IPS-18c (cell line): ENCODE results near the gene NPLOC4.
"Not testable (repeated sequence)": the region's sequence is repeated elsewhere in the genome, so short reads cannot be mapped to it uniquely, and the experiment has no call there.

ENCODE experiments used
- H3K4me3 ChIP-seq: 2 replicates; pipeline ENCODE4 v1.7.0; 2013; ENCODE audit warnings: low read depth, mild to moderate bottlenecking, low read length, moderate library complexity; ENCODE audit not compliant: insufficient read depth
- H3K9me3 ChIP-seq: one replicate; pipeline ENCODE4 v1.6.1; 2013; ENCODE audit warnings: mild to moderate bottlenecking, low read length, moderate library complexity; ENCODE audit not compliant: control insufficient read depth, insufficient read depth

The NPLOC4 gene

GRCh38 chr17:81609541-81610311 lies 27.2 kb downstream of the NPLOC4 start:
- Histone ChIP-seq H3K4me3 (no peak overlapping the region), H3K9me3 (peaks cover 3% of the 10 kb centered on the region)

DNA sequence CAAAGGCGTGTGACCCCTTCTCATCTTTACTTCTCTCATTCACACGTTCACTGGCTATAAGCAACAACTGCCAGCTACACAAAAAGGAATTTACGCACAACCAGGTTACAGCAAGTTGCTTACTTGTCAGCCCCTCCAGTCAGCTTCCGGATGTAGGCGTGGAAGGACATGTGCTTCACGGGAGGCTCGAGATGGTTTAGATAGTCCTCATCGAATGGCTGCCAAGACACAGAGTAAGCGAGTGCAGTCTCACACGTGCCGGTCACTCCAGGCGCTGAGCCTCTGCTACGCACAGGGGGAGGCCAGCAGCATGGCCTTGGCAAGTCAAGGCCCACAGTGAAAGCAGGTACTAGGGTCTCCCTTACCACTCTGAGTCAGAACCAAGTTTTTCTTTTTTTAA lies 28.3 kb downstream of the NPLOC4 start:
- no peak overlapping the region for H3K4me3 ChIP-seq
- no peaks in the 10 kb centered on the region for H3K9me3 ChIP-seq

- Histone ChIP-seq H3K9me3 (no peaks in the 10 kb centered on the region), H3K4me3 (no peak overlapping the region)
Observed at GRCh38 chr17:81608082-81608481, 28.8 kb downstream of the NPLOC4 start.

DNA sequence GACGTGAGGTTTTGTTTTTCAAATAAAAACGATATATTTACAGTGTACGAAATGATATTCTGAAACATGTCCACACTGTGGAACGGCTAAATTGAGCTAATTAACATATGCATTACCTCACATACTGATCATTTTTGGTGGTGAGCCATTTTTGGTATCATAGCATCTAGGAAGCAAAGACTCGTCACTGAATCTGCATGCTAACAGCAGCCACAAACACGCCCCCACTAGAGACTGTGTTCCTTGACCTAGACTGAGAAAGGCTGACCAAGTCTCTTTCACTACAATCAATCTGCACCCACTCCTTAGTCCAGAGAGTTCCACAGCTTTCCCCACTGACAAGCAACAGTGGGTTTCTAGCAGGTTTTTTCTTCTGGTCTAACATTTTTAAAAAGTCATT lies 29.5 kb downstream of the NPLOC4 start:
- no peak overlapping the region for H3K4me3 ChIP-seq
- H3K9me3 ChIP-seq = no peaks in the 10 kb centered on the region

DNA sequence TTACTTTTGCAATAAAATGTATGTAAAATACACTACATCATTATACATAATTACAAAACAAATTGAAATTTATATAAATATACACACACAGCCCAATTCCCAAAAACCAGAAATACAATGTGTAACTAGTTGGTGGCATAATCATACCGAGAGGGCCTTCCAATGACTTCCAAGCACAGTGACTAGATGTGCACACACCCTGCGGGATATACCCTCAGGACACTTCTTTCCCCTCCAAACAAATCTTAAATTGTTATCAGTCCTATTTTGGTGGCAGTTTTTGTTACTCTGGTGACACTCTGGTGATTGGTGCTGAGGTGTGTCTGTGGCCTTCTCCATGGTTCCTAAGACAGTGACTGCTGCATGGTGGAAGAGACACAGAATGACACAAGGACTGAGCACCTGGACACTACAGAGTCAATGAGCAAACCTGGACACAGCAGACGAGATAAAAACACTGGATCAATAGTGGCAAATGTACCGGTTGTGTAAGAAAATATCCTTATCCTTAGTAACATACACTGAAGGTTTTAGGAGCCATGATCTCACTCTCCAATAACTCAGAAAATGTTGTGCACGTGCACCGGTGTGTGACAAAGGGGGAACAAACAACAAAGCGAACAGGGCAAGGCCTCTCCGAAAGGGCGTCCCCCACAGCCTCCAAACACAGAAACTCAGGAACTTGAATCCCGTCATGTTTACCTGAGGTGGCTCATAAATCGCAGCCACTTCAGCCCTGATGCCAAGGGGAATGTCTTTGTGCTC lies 32.9 kb downstream of the NPLOC4 start:
- Histone ChIP-seq H3K4me3 (no peak overlapping the region), H3K9me3 (no peaks in the 10 kb centered on the region)

DNA sequence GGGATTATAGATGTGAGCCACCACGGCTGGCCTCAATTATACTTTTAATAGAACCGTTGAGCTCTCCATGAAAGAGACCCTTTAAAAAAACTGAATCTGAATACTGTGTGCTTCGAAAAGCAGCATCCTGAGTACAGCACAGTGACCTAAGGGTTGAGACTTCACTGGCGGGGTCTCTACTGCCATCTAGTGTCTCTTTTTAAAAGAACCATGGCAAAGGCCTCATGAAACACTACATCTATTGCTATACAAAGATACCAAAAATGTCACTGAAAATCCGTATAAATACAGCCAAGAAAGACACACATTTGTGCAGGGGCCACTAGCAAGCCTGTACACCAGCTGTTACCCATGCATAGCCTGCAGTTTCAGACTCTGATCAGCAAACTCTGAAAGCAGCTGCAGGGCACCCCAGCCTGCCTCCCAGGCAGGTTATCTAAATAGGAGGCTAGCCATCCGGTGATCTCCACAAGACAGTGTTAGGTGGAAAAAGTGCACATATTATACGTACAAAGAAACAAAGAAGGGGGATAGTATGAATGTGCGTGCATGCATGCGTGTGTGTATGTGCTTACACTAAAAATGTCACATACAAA lies 35.3 kb downstream of the NPLOC4 start:
- Histone ChIP-seq H3K4me3 (no peak overlapping the region), H3K9me3 (no peaks in the 10 kb centered on the region)

GRCh38 chr17:81599719-81600486 lies 37.0 kb downstream of the NPLOC4 start:
- Histone ChIP-seq H3K9me3 (no peaks in the 10 kb centered on the region), H3K4me3 (no peak overlapping the region)

DNA sequence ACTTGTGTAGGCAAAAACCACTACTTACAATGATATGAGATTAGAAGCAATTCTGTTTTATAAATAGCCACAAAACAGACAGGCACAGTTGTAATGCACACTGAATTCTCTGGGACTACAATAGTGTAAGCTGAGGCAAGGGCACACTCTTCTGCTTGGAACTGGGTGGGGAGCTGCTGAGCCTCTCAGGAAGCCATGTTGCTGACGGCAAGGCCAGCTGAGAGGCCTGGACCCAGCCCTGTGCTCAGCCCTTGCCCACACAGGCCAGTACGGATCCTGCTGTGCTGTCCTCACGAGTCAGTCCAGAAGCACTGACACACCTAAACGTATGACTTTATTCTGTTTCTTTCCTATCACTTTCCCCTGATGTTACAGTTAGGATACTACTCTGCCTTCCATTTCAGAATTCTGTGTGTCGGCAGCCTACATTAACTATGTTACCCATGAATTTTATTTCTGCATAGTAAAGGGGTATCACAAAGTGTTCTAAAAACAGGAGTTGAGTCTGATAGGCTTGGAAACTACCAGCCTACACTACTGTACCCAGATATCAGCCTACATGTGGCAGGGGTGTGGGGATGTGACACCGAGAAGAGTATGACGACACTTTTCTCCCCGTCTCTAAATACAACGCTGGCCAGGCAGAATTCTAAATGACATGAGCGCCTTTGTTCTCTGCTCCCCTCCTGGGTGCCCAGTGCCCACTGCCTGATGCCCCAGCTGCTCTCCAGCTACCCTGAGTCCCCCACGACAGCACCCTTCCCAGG lies 43.6 kb downstream of the NPLOC4 start:
- no peaks in the 10 kb centered on the region for H3K9me3 ChIP-seq
- H3K4me3 ChIP-seq = no peak overlapping the region

DNA sequence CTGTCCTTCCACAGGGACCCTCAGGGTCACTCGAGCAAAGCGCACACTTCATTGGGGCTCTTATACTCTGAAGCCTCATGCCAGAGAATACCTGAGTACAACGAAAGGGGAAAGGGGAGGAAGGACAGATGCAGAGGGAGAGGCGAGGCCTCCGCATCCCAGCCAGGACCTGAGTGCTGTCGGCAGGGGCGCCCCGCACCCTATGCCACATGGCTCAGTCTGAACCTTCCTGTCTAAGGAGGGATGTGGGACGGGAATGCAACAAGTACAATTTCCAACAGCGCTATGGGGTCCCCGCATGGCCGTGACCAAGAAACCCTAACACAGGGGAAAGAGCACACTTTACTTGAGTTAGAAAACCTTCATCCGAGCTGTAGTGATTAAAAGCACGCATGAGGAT lies 44.9 kb downstream of the NPLOC4 start:
- Histone ChIP-seq H3K9me3 (no peaks in the 10 kb centered on the region), H3K4me3 (no peak overlapping the region)

GRCh38 chr17:81590121-81590520 lies 46.8 kb downstream of the NPLOC4 start:
- no peaks in the 10 kb centered on the region for H3K9me3 ChIP-seq
- no peak overlapping the region for H3K4me3 ChIP-seq

DNA sequence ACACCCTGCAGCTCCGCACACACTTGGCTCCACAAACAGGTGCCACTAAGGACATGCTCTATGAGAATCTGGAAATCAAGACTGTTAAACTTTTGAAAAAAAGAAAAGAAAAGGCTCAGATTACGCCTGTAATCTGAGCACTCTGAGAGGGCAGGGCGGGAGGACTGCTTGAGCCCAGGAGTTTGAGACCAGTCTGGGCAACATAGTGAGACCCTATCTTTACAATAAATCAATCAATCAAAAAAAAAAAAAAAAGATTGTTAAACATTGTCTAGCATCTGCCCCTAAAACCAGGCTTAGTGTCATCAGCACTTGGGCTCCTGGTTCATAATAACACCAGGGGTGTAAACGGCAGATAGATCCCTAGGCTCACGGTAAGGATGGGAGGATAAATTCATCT lies 47.3 kb downstream of the NPLOC4 start:
- Histone ChIP-seq H3K9me3 (no peaks in the 10 kb centered on the region), H3K4me3 (no peak overlapping the region)

- Histone ChIP-seq H3K9me3 (no peaks in the 10 kb centered on the region), H3K4me3 (no peak overlapping the region)
Observed at GRCh38 chr17:81586096-81586495, 50.8 kb downstream of the NPLOC4 start.

DNA sequence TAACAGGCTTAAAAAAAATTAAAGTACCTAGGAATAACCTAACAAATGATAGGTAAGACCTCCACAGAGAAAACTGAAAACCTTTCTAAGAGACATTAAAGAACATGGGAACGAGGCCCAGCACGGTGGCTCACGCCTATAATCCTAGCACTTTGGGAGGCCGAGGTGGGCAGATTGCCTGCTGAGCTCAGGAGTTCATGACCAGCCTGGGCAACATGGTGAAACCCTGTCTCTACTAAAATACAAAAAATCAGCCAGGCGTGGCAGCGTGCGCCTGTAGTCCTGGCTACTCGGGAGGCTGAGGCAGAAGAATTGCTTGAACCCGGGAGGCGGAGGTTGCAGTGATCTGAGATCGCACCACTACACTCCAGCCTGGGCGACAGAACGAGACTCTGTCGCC lies 52.1 kb downstream of the NPLOC4 start:
- H3K4me3 ChIP-seq, H3K9me3 ChIP-seq: not testable (repeated sequence)

DNA sequence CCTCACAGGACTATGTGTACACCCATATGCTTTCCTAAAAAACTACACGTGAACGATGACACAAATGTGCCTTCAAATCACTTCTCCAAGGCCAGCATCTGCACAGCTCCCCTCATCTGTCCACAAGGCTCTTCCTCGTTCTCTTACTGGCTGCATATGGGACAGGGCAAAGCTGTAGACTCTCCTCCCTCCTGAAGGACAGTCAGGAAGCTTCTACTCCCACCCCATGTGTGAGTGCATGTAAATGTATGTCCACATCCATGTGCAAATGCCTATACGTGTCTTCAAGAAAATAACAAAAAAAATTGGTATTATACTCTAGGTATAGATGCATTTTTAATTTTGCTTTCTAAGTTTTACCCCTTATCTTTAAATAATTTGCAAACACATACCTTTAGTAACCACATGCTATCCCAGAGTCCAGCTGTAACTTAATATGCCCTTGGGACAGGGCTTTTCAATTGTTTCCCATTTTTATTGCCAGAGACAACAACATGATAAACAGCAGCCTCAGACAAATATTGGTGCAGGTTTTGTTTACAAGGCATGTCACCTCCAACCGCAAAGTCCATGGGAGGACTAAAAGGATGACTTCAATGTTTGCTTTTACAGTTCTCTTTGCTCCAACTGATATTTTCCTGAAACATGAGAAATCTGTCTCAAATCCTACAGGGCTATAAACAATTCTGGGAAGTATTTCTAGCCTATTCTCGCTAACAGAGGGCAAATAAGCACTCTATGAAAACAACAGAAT lies 53.1 kb downstream of the NPLOC4 start:
- Histone ChIP-seq H3K9me3 (no peaks in the 10 kb centered on the region), H3K4me3 (no peak overlapping the region)

DNA sequence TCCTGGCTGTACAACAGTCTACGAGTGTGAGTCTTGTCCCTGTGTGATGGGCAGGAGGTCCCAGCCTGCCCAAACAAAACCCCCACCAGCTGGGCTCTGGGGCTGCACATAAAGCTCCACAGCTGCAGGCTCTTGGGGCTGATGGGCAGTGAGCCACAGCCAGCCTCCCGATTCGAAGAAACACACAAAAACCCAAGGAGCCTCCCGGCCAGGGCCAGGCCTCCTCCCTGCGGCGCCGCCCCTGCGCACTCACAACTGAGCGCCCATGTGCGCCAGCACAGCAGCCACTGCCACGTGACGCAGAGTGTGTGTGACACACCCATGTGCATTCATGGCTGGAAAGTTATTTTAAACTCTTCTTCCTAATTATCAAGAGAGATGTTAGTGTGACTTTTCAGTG lies 54.2 kb downstream of the NPLOC4 start:
- Histone ChIP-seq H3K4me3 (no peak overlapping the region), H3K9me3 (no peaks in the 10 kb centered on the region)

DNA sequence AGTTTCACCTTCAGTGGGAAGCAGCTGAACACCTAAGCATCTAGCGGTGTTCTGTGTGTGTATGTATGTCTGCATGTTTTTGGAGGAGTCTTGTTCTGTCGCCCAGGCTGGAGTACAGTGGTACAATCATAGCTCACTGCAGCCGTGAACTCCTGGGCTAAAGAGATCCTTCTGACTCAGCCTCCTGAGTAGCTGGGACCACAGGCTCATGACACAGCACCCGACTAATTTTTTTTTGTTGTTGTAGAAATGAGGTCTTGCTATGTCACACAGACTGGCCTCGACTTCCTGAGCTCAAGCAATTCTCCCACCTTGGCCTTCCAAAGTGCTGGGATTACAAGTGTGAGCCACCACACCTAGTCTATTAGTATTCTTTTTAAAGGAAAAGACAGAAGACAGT lies 54.6 kb downstream of the NPLOC4 start:
- Histone ChIP-seq H3K4me3 (no peak overlapping the region), H3K9me3 (no peaks in the 10 kb centered on the region)
